Astrocyte (in vitro differentiated cells and primary cell): ENCODE data around the gene TANGO2. TPM values are rescaled to one million over a fixed set of nuclear protein-coding genes. Genes with fewer than 3 reads are reported as not detected.

Experiments used
- DNase-seq: peaks from one replicate; pipeline ENCODE4 v3.0.0-alpha.2; 2010; ENCODE audit warnings: low read depth
- FAIRE-seq: peaks from 2 replicates; lab custom pipeline; 2011; peaks lifted over from hg19 to GRCh38; lab: Jason Lieb, UNC
- H2AFZ ChIP-seq: 2 replicates; pipeline ENCODE4 v1.6.0; 2012; ENCODE audit warnings: low read depth, low read length, inconsistent platforms
- H3K27ac ChIP-seq: 2 replicates; pipeline ENCODE4 v1.5.1; 2011; ENCODE audit warnings: low read depth, low read length, inconsistent platforms
- H3K27me3 ChIP-seq: 2 replicates; pipeline ENCODE4 v1.6.0; 2011; ENCODE audit warnings: low read length, inconsistent platforms; ENCODE audit not compliant: insufficient read depth
- H3K36me3 ChIP-seq: 2 replicates; pipeline ENCODE4 v1.5.1; 2011; ENCODE audit warnings: low read length, inconsistent platforms; ENCODE audit not compliant: insufficient read depth
- H3K4me1 ChIP-seq: 2 replicates; pipeline ENCODE4 v1.5.1; 2011; ENCODE audit warnings: low read length, inconsistent platforms; ENCODE audit not compliant: insufficient read depth
- H3K4me2 ChIP-seq: 2 replicates; pipeline ENCODE4 v1.6.0; 2012; ENCODE audit warnings: low read length, inconsistent platforms
- H3K4me3 ChIP-seq: 2 replicates; pipeline ENCODE4 v1.5.1; 2011; ENCODE audit warnings: low read depth, mild to moderate bottlenecking, low read length, inconsistent platforms; ENCODE audit not compliant: insufficient read depth
- H3K79me2 ChIP-seq: 2 replicates; pipeline ENCODE4 v1.6.0; 2012; ENCODE audit warnings: mild to moderate bottlenecking, low read length, inconsistent platforms; ENCODE audit not compliant: insufficient read depth
- H3K9ac ChIP-seq: 2 replicates; pipeline ENCODE4 v1.6.0; 2012; ENCODE audit warnings: mild to moderate bottlenecking, low read length, inconsistent platforms
- H3K9me3 ChIP-seq: 2 replicates; pipeline ENCODE4 v1.5.1; 2012; ENCODE audit warnings: low read depth, mild to moderate bottlenecking, low read length, inconsistent platforms; ENCODE audit not compliant: insufficient read depth
- H4K20me1 ChIP-seq: 2 replicates; pipeline ENCODE4 v1.6.0; 2012; ENCODE audit warnings: low read length, inconsistent platforms; ENCODE audit not compliant: insufficient read depth
- H3K27ac Mint-ChIP-seq: one replicate; pipeline ENCODE4 v1.8.0; 2021; ENCODE audit warnings: mild to moderate bottlenecking, mixed read lengths; ENCODE audit not compliant: unreplicated experiment
- H3K27me3 Mint-ChIP-seq: one replicate; pipeline ENCODE4 v1.8.0; 2021; ENCODE audit warnings: low read depth, mixed read lengths; ENCODE audit not compliant: unreplicated experiment
- H3K36me3 Mint-ChIP-seq: one replicate; pipeline ENCODE4 v1.8.0; 2021; ENCODE audit warnings: low read depth, mixed read lengths; ENCODE audit not compliant: unreplicated experiment
- H3K4me1 Mint-ChIP-seq: one replicate; pipeline ENCODE4 v1.8.0; 2021; ENCODE audit warnings: low read depth, mixed read lengths; ENCODE audit not compliant: unreplicated experiment
- H3K4me3 Mint-ChIP-seq: one replicate; pipeline ENCODE4 v1.8.0; 2021; ENCODE audit warnings: mild to moderate bottlenecking, moderate library complexity, mixed read lengths; ENCODE audit not compliant: unreplicated experiment
- H3K9me3 Mint-ChIP-seq: one replicate; pipeline ENCODE4 v1.8.0; 2021; ENCODE audit warnings: mild to moderate bottlenecking, mixed read lengths; ENCODE audit not compliant: unreplicated experiment
- EZH2 ChIP-seq: IDR thresholded peaks from 2 replicates; pipeline ENCODE4 v1.6.1; 2012; ENCODE audit warnings: mild to moderate bottlenecking, low read length, inconsistent platforms; ENCODE audit not compliant: insufficient read depth
- total RNA-seq: library from RNA; stranded (reverse); gene quantifications from 2 replicates; pipeline ENCODE4 v1.2.1, GENCODE V29; 2021
- TF ChIP-seq, protein P1 (sequence below): IDR thresholded peaks from 2 replicates; pipeline ENCODE4 v1.5.1; 2011; ENCODE audit warnings: low read depth, mild to moderate bottlenecking, inconsistent platforms, low read length, moderate library complexity; ENCODE audit not compliant: insufficient read depth

Gene TANGO2
- total RNA-seq, 1 donor from 2014 or later: 28.0 TPM

DNA sequence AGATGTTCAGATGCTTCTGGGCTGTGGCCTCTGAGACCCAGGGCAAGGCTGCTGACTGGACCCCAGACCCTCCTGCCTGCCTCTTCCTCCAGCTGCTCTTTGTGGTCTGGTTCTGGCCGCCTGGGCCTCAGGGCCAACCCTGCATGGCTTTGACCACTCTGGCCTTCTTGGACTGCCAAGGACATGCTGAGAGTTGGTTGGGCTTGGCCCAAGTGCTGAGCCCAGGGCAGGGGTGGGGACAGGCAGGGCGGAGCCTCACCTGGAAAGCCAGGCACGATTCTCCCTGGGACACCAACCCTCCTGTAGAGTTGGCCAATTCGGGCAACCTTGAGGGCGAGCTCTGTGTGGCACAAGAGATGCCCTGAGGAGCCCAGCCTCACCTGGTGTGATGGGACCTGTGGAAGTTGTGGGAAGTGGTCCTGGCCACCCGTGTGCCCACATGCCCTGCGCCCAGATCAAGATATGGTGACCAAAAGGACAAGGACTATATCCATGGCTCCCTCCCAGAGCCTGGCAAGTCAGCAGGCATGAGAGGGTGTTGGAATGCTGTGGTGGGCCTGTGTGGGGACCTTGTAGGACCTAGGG, 11.6 kb downstream of the TANGO2 start:
- Mint-ChIP-seq H3K4me3 (no peak overlapping the region), H3K27me3 (no peaks in the 10 kb centered on the region), H3K36me3 (peaks cover 14% of the 10 kb centered on the region), H3K4me1 (no peaks in the 10 kb centered on the region), H3K27ac (no peak overlapping the region), H3K9me3 (peaks cover 4% of the 10 kb centered on the region)
- Histone ChIP-seq H2AFZ (no peak overlapping the region), H3K79me2 (peaks cover 22% of the 10 kb centered on the region), H3K4me1 (no peaks in the 10 kb centered on the region), H3K9me3 (no peaks in the 10 kb centered on the region), H3K36me3 (no peaks in the 10 kb centered on the region), H3K27me3 (no peaks in the 10 kb centered on the region), H3K9ac (no peak overlapping the region), H3K4me3 (no peak overlapping the region), H4K20me1 (peaks cover 71% of the 10 kb centered on the region), H3K27ac (no peak overlapping the region), H3K4me2 (no peak overlapping the region)
- DNase-seq (no peak), FAIRE-seq (no peak)
- TF ChIP-seq, protein P1, sequence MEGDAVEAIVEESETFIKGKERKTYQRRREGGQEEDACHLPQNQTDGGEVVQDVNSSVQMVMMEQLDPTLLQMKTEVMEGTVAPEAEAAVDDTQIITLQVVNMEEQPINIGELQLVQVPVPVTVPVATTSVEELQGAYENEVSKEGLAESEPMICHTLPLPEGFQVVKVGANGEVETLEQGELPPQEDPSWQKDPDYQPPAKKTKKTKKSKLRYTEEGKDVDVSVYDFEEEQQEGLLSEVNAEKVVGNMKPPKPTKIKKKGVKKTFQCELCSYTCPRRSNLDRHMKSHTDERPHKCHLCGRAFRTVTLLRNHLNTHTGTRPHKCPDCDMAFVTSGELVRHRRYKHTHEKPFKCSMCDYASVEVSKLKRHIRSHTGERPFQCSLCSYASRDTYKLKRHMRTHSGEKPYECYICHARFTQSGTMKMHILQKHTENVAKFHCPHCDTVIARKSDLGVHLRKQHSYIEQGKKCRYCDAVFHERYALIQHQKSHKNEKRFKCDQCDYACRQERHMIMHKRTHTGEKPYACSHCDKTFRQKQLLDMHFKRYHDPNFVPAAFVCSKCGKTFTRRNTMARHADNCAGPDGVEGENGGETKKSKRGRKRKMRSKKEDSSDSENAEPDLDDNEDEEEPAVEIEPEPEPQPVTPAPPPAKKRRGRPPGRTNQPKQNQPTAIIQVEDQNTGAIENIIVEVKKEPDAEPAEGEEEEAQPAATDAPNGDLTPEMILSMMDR: no peak
- TF ChIP-seq EZH2: no peak

DNA sequence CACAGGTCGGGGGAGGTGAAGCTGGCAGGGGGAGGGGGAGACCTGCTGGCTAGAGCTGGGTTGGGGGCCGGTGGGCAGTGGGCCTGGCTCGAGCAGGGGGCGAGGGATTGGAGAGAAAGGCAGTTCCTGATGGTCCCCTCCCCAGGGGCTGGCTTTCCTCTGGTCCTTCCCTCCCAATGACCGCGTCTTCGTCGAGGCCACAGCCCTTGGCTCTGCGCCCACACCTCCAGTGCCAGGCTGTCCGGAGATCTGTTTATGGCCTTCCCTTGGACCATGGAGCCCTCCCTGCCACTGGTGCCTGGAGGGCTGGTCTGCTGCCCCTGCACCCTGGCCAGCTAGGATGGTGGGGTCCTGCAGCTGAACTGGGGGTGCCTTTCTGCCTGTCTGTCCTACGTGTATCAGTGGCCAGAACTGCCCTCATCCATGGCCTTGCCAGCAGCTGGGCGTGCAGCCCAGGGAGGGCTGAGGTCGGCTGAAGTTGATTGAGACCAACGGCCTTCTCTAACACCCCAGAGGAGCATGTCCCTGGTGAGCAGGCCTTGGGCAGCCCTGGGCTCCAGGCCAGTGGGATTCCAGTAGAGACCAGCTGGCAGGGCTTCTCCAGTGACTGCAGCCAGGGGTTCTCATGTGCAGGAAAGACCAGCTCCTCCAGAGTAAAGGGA, 12.3 kb downstream of the TANGO2 start:
- H4K20me1 ChIP-seq: peaks cover 70% of the 10 kb centered on the region
- no peak overlapping the region for H3K4me3 Mint-ChIP-seq

More for the DNA sequence above, 12.3 kb downstream of the TANGO2 start:
- Mint-ChIP-seq H3K27me3 (no peaks in the 10 kb centered on the region), H3K36me3 (peaks cover 19% of the 10 kb centered on the region), H3K9me3 (peaks cover 4% of the 10 kb centered on the region), H3K4me1 (no peaks in the 10 kb centered on the region), H3K27ac (no peak overlapping the region)
- Histone ChIP-seq H3K79me2 (peaks cover 20% of the 10 kb centered on the region), H3K9ac (no peak overlapping the region), H3K4me3 (no peak overlapping the region), H3K9me3 (no peaks in the 10 kb centered on the region), H3K27me3 (no peaks in the 10 kb centered on the region), H3K4me2 (no peak overlapping the region), H3K4me1 (no peaks in the 10 kb centered on the region), H3K36me3 (no peaks in the 10 kb centered on the region), H3K27ac (no peak overlapping the region), H2AFZ (no peak overlapping the region)
- DNase-seq: no peak
- FAIRE-seq: no peak
- no peak for TF ChIP-seq EZH2
- TF ChIP-seq, protein P1: no peak
